ENCODE results near the gene PLXNA2.

PLXNA2 gene

DNA sequence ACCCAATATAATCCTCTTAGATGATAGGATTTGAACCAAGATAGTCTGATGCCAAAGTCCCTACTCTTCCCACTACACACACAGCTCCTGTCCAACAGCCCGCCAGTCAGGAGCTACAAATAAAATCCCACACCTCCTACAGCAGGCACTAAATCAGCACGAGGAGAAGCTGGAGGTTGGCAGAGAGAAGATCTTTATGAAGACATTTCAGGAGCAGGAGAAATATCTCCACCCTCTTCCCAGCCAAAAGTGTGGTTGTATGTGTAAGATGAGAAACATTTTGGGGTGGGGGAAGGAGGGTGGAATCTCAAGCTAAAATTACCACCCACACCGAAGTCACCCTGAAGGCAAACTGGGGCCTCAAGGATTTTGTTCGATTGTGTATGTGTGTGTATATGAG is 54.5 kb downstream of the PLXNA2 start:
- TF ChIP-seq CTCF (IDR thresholded peaks at IDR 0.05; ENCODE audit: low read depth, low read length, missing control alignments), result no peak
- DNase-seq (ENCODE audit: extremely low read depth, low read depth), result no peak
- no peak overlapping the region for H3K4me3 ChIP-seq (replicated peaks; ENCODE audit: low read depth, low read length)

- DNase-seq (ENCODE audit: extremely low read depth, low read depth), result no peak
- no peak overlapping the region for H3K4me3 ChIP-seq (replicated peaks; ENCODE audit: low read depth, low read length)
- TF ChIP-seq CTCF (IDR thresholded peaks at IDR 0.05; ENCODE audit: low read depth, low read length, missing control alignments), result no peak
Observed at GRCh38 chr1:208189183-208189582, 55.0 kb downstream of the PLXNA2 start.

- TF ChIP-seq CTCF (IDR thresholded peaks at IDR 0.05; ENCODE audit: low read depth, low read length, missing control alignments), result no peak
Observed at GRCh38 chr1:208188607-208189006, 55.6 kb downstream of the PLXNA2 start.

GRCh38 chr1:208187499-208188041 is 56.6 kb downstream of the PLXNA2 start:
- H3K4me3 ChIP-seq (replicated peaks; ENCODE audit: low read depth, low read length), result no peak overlapping the region
- TF ChIP-seq CTCF (IDR thresholded peaks at IDR 0.05; ENCODE audit: low read depth, low read length, missing control alignments), result no peak
- DNase-seq (ENCODE audit: extremely low read depth, low read depth), result no peak

More at GRCh38 chr1:208188607-208189006, 55.6 kb downstream of the PLXNA2 start:
- H3K4me3 ChIP-seq (replicated peaks; ENCODE audit: low read depth, low read length), result no peak overlapping the region
- DNase-seq (ENCODE audit: extremely low read depth, low read depth), result no peak

- H3K4me3 ChIP-seq (replicated peaks; ENCODE audit: low read depth, low read length), result no peak overlapping the region
- DNase-seq (ENCODE audit: extremely low read depth, low read depth), result no peak
- no peak for TF ChIP-seq CTCF (IDR thresholded peaks at IDR 0.05; ENCODE audit: low read depth, low read length, missing control alignments)
Observed at GRCh38 chr1:208185801-208186231, 58.4 kb downstream of the PLXNA2 start.

- H3K4me3 ChIP-seq (replicated peaks; ENCODE audit: low read depth, low read length), result no peak overlapping the region
- no peak for TF ChIP-seq CTCF (IDR thresholded peaks at IDR 0.05; ENCODE audit: low read depth, low read length, missing control alignments)
- no peak for DNase-seq (ENCODE audit: extremely low read depth, low read depth)
Observed at GRCh38 chr1:208184966-208185654, 59.1 kb downstream of the PLXNA2 start.

Measured in HFF-Myc (cell line).